HG03135 (cell line): ENCODE data around the gene PDCD11.
"Not testable (repeated sequence)": the region's sequence is repeated elsewhere in the genome, so short reads cannot be mapped to it uniquely, and the experiment has no call there.

Experiments used
- ATAC-seq: cut with Tn5 transposase; IDR thresholded peaks from one replicate; pipeline ENCODE4 v1.9.1; 2021; ENCODE audit warnings: mild to moderate bottlenecking, moderate library complexity; ENCODE audit not compliant: unreplicated experiment

The PDCD11 gene, protein sequence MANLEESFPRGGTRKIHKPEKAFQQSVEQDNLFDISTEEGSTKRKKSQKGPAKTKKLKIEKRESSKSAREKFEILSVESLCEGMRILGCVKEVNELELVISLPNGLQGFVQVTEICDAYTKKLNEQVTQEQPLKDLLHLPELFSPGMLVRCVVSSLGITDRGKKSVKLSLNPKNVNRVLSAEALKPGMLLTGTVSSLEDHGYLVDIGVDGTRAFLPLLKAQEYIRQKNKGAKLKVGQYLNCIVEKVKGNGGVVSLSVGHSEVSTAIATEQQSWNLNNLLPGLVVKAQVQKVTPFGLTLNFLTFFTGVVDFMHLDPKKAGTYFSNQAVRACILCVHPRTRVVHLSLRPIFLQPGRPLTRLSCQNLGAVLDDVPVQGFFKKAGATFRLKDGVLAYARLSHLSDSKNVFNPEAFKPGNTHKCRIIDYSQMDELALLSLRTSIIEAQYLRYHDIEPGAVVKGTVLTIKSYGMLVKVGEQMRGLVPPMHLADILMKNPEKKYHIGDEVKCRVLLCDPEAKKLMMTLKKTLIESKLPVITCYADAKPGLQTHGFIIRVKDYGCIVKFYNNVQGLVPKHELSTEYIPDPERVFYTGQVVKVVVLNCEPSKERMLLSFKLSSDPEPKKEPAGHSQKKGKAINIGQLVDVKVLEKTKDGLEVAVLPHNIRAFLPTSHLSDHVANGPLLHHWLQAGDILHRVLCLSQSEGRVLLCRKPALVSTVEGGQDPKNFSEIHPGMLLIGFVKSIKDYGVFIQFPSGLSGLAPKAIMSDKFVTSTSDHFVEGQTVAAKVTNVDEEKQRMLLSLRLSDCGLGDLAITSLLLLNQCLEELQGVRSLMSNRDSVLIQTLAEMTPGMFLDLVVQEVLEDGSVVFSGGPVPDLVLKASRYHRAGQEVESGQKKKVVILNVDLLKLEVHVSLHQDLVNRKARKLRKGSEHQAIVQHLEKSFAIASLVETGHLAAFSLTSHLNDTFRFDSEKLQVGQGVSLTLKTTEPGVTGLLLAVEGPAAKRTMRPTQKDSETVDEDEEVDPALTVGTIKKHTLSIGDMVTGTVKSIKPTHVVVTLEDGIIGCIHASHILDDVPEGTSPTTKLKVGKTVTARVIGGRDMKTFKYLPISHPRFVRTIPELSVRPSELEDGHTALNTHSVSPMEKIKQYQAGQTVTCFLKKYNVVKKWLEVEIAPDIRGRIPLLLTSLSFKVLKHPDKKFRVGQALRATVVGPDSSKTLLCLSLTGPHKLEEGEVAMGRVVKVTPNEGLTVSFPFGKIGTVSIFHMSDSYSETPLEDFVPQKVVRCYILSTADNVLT (N-terminal part only)

DNA sequence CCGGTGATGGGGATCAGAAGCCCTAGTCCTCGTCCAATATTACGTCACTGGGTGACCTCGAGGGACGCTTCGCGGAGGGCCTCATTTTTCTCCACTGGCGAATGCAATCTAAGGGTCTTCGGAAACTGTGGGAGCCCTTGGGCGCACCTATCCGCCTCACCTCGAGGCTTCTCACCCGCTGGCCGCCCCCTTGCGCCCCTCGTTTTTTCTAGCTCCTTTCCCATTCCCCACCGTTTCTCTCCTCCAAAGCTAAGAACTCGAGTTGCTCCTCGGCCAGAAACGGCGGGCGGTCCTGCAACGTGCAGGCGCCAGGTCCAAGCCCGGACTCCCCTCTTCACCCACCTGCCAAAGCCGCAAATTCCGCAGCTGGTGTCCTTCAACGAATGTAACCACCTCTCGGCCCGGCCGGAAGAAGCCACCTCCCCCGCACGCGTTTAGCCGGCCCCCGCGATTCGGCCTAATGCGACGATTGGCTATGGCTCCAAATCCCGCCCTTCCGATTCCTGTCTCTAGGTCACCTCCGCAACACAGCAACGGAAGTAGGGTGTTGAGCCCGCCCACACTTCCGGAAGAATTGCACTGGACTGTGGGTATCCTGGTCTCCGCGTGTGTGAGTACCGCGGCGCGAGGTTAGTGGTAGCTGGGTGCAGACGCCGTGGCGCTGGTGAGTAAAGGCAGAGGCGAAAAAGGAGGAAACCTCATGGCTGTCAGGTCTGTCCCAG lies at the start of gene PDCD11, which contains the start of gene ATP5MK:
Gene PDCD11 (plus strand): TSS at position 560 of the 722 bp plus-strand sequence. CDS start 1,801 bp downstream, outside the sequence.
Gene ATP5MK (minus strand): TSS at position 409 of the 722 bp plus-strand sequence. CDS start 4,018 bp downstream, outside the sequence.
- ATAC-seq: peak; percentile 99

DNA sequence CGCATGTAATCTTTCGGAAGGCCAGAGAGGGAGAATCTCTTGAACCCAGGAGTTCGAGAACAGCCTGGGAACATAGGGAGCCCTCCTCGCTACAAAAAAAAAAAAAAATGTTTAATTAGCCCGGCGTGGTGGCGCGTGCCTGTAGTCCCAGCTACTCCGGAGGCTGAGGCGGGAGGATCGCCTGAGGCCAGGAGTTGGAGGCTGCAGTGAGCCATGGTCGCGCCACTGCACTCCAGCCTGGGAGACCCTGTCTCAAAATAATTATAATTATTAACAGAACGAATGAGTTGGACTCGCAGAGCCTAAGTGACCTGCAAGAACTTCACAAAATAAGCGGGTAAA lies 46.3 kb upstream of the PDCD11 start:
- ATAC-seq: no peak

DNA sequence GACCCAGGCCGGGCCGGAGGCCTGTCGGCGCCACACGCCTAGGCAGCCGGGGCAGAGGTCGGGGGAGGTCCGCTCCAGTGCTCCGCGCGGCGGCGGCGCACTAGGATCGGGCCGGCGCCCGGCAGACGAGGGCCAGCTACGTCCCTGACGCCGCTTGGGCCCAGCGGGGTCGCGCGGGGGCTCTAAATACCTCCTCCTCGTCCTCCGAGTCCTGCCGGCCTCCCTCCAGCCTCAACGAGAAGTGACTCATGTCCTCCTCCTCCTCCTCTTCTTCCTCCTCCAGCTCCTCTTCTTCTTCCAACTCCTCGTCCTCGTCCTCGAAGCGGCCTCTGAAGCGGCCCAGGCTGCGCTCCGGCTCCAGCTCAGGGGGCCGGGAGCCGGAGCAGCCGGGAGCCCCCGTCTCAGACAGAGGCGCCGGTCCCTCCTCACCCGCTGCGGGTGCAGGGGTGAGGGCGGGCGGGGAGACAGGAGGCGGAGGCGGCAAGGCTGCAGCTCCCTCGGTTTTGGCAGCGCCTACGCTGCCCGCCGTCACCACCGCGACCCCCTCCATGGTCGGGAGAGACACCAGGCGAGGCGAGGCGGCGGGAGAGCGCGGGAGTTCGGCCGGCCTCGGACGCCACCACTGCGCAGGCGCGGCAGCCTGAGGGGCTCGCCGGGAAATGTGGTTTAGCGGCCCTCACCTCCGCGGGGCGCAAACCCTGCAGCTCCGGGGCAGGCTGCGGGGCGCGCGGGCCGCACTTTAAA lies 45.7 kb upstream of the PDCD11 start, which contains the start of gene PCGF6:
Gene PCGF6 (minus strand): TSS at position 624 of the 744 bp plus-strand sequence. CDS start 74 bp downstream, at position 550.
- ATAC-seq: peak; percentile 77

DNA sequence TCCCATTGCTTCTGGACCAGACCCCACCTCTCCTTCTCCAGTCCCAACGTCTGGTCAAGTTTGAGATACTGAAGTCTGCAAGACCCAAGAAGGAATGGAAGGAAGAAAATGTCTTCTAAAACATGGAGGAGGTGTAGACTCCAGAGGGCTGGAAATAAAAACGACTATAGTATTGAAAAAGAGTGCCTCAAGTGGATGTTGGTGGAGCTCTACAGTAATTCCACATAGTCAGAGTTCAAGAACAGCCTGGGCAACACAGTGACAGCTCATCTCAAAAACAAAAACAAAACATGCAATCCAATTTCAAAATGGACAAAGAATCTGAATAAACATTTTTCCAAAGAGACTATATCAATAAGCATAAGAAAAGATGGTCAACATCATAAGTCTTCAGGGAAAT lies 43.1 kb upstream of the PDCD11 start:
- no peak for ATAC-seq

DNA sequence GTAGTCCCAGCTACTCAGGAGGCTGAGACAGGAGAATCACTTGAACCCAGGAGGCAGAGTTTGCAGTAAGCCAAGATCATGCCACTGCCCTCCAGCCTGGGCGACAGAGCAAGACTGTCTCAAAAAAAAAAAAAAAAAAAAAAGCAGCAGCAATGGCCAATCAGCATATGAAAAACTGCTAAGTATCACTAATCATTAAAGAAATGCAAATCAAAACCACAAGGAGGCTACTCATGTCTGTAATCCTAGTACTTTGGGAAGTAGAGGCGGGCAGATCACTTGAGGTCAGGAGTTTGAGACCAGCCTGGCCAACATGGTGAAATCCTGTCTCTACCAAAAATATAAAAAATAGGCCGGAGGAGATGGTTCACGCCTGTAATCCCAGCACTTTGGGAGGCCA lies 41.9 kb upstream of the PDCD11 start:
- not testable (repeated sequence) for ATAC-seq

DNA sequence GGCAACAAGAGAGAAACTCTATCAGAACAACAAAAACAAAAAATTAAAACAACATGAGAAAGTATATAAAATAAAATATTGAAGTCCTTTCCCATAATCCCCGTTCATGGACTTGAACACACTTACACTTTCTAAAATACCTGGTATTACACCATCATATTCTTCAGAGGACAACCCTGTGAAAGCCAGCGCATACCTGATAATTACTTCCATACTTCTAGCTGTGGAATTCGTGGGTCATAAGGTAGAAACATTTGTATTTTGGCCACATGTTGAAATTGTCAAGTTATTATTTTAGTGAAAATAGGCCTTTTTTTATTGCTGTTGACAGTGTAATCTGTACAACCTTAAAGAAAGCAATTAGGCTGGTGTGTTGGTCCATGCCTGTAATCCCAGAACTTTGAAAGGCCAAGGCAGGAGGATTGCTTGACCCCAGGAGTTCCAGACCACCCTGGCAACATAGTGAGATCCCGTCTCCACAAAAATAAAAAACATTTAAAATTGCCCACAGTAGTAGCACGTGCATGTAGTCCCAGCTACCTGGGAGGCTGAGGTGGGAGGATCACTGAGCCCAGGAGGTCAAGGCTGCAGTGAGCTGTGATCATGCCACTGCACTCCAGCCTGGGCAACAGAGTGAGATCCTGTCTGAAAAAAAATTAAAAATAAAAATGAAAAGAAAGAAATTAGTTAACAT lies 40.4 kb upstream of the PDCD11 start:
- ATAC-seq: no peak

DNA sequence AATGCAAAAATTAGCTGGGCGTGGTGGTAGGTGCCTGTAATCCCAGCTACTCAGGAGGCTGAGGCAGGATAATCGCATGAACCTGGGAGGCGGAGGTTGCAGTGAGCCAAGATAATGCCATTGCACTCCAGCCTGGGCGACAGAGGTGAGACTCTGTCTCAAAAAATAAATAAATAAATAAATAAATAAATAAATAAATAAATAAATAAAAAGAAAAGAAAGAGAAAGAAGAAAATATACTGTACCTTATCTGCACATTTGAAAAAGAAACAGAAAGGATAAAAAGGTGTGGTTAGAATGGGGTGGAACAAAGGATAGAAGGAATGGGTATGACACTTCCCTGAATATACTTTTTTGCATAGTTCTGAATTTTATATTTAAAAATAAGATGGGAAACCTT lies 36.9 kb upstream of the PDCD11 start:
- not testable (repeated sequence) for ATAC-seq

DNA sequence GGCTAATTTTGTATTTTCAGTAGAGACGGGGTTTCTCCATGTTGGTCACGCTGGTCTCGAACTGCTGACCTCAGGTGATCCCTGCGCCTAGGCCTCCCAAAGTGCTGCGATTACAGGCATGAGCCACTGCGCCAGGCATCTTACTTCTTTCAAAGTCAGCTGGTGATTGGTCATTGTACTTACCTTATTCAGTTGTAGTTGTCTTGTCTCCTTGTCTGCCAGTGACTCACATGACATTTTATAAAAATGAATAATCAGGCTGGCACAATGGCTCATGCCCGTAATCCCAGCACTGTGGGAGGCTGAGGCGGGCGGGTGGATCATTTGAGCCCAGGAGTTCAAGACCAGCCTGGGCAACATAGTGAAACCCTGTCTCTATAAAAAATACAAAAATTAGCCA lies 35.6 kb upstream of the PDCD11 start:
- ATAC-seq: not testable (repeated sequence)

DNA sequence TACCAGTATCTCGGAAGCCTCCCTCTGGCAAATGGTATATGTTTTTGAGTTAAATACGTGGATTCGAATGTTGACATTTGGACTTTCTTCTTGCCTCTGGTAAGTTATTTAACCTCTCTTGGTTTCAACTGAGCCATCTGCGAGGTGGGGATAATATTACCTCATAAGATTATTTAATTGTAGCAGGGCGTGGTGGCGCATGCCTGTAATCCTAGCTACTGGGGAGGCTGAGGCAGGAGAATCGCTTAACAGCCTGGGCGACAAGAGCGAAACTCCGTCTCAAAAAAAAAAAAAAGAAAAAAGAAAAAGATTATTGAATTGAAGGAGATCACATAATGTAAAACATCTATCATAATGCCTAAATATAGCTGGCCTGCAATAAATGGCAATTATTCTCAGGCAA lies 29.0 kb upstream of the PDCD11 start:
- no peak for ATAC-seq

DNA sequence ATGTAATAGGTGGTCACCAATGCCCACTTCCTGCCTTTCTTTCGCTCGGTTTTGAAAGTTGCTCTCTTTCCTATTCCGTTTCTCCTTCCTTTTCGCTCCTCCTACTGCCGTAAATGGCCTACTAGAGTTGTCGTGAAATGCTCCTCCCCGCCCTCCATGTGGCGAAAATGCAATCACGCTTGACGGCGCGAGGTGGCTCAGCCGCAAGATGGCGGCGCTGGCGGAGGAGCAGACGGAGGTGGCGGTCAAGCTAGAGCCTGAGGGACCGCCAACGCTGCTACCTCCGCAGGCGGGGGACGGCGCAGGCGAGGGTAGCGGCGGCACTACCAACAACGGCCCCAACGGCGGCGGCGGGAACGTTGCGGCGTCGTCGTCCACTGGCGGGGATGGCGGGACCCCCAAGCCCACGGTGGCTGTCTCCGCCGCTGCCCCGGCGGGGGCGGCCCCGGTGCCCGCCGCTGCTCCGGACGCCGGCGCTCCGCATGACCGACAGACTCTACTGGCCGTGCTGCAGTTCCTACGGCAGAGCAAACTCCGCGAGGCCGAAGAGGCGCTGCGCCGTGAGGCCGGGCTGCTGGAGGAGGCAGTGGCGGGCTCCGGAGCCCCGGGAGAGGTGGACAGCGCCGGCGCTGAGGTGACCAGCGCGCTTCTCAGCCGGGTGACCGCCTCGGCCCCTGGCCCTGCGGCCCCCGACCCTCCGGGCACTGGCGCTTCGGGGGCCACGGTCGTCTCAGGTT lies 28.5 kb upstream of the PDCD11 start, which contains the start of gene TAF5:
Gene TAF5 (plus strand): TSS at position 195 of the 737 bp plus-strand sequence. CDS start 14 bp downstream, at position 209.
- peak; percentile 64 for ATAC-seq

DNA sequence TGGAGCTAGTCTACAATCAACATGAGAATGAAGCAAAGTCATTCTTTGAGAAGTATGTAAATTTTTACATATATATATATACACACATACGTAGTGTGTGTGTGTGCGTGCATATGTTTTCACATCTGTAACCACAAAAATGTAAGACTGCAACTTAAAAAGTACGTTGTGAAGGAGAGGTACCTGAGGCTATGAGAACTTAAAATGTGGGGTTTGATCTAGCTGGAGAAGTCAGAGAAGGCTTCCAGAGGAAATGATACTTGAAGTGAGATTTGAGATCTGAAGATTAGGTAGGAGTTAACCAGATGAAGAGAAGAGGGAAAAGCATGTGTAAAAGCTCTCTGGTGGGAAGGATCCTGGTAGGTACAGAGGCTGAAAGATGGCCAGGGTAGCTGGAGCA lies 22.9 kb upstream of the PDCD11 start:
- no peak for ATAC-seq

DNA sequence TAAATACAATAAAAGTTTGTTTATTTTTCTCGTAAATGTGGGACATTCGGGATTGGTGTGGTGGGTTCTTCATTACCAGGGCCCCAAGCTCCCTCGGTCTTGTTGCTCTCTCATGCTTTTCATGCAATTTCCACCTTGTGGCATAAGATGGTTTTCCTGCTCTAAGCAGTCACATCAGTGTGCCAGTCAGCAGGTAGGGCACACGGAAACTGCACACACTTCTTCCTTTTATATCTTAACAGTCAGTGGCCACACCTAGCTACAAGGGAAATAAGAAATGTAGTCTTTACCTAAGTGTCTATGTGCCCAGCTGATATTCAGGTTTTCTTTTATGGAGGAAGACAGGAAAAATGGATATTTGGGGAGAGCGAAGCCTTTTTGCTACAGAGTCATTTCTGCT lies 22.2 kb upstream of the PDCD11 start:
- no peak for ATAC-seq

DNA sequence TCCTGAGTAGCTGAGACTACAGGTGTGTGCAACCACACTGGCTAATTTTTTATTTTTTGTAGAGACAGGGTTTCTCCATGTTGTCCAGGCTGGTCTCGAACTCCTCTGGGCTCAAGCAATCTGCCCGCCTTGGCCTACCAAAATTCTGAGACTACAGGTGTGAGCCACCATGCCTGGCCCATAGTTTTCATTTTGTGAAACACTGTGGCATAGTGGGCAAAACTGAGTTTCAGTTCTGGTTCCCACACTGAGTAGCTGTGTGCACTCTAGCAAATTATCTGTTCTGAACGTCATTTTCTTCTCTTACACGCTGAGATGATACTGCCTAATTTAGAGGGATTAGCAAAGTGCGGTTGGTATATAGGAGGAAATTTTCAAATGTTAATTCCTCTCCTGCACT lies 13.7 kb upstream of the PDCD11 start:
- no peak for ATAC-seq

DNA sequence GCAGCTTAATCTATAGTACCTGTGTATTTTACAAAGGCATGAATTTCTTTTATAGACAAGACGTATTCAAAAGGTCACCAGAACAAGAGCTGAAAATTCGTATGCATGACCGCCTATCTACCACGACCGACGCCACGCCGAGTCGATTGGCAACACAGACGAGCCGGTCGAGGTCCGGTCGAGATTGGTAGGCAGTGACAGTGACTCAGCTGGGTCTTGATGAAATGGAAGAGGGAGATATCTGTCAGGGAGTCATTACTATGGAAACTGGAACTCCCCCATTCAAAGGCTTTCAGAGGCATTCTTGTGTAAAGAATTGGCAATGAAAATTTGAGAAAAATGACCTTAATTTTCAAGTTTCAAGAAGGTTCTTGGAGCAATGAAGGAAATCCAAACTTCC lies 2.2 kb upstream of the PDCD11 start:
- no peak for ATAC-seq

DNA sequence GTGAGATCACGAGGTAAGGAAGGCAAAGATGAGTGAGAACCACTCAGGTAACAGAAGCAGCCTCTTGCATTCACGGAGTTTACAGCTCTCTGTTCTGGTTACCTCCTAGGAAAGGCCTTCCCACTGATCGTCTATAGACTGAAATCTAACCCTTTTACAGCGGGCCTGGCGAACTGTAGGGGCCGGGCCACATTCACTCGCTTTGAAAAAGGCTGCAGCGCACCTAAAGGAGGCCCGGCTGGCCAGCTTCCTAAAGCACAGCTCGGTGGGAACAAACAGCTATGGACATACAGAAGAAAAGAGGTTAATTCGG lies 716 bp upstream of the PDCD11 start:
- no peak for ATAC-seq

DNA sequence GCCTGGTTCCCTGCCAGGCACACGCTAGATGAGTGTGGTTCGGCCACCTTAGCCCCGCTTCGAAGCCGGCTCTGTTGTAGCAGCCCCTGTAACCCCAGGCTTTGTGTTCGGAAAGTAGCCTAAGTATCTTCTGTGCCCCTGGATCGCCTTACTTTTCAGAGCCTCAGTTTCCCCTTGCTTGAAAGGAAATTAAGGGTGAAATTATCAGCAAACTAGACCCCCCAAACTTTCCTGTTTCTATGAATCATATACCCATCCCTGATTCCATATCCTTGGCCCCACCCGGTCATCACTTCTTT lies 312 bp downstream of the PDCD11 start:
- ATAC-seq: no peak

DNA sequence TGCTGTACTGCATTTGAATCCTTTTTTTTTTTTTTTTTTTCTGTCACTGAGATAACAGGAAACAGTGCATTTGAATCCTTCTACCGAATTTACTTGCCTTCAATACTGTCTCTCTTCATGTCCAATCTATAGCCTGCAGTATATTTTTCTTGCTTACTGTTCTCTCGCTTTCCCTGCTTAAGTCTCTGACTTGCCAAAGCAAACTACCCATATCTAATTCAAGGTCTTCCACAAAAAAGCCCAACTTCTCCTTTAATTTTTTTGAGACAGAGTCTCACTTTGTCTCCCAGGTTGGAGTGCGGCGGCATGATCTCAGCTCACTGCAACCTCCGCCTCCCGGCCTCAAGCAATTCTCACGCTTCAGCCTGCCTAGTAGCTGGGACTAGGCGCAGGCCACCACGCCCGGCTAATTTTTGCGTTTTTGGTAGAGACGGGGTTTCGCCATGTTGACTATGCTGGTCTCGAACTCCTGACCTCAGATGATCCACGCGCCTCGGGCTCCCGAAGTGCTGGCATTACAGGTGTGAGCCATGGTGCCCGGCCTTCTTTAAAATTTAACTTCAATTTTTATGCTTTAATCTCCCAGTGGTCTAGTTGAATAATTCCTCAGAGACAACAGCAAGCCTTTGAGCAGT lies 882 bp downstream of the PDCD11 start:
- ATAC-seq: no peak

DNA sequence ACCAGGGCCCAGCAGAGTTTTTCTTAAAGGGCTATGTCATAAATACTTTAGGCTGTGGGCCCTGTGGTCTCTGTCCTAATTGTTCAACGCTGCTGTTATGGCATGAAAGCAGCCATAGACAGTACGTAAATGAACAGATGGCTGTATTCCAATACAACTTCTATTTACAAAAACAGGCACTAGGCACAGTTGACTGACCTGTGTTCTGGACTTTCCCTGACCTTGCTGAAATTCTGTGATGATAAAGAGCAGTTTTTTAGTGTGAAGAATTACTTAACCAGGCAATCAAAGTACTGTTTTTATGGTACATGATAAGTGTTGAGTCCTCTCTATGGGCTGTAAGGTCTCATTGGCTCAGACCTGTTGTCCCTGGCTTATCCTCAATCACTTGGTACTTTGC lies 17.1 kb downstream of the PDCD11 start:
- ATAC-seq: no peak
